ENCODE results near the gene KDM3A.

KDM3A gene, protein sequence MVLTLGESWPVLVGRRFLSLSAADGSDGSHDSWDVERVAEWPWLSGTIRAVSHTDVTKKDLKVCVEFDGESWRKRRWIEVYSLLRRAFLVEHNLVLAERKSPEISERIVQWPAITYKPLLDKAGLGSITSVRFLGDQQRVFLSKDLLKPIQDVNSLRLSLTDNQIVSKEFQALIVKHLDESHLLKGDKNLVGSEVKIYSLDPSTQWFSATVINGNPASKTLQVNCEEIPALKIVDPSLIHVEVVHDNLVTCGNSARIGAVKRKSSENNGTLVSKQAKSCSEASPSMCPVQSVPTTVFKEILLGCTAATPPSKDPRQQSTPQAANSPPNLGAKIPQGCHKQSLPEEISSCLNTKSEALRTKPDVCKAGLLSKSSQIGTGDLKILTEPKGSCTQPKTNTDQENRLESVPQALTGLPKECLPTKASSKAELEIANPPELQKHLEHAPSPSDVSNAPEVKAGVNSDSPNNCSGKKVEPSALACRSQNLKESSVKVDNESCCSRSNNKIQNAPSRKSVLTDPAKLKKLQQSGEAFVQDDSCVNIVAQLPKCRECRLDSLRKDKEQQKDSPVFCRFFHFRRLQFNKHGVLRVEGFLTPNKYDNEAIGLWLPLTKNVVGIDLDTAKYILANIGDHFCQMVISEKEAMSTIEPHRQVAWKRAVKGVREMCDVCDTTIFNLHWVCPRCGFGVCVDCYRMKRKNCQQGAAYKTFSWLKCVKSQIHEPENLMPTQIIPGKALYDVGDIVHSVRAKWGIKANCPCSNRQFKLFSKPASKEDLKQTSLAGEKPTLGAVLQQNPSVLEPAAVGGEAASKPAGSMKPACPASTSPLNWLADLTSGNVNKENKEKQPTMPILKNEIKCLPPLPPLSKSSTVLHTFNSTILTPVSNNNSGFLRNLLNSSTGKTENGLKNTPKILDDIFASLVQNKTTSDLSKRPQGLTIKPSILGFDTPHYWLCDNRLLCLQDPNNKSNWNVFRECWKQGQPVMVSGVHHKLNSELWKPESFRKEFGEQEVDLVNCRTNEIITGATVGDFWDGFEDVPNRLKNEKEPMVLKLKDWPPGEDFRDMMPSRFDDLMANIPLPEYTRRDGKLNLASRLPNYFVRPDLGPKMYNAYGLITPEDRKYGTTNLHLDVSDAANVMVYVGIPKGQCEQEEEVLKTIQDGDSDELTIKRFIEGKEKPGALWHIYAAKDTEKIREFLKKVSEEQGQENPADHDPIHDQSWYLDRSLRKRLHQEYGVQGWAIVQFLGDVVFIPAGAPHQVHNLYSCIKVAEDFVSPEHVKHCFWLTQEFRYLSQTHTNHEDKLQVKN (N-terminal part only)

GRCh38 chr2:86440631-86441391 is at the start of gene KDM3A:
Gene KDM3A, plus strand, starts transcription at chr2:86441371. Its CDS starts 677 bp downstream, at chr2:86442048.
- DNase-seq: peak; percentile 100

- DNase-seq: no peak
Measured at GRCh38 chr2:86392873-86393518, 48.2 kb upstream of the KDM3A start.

DNA sequence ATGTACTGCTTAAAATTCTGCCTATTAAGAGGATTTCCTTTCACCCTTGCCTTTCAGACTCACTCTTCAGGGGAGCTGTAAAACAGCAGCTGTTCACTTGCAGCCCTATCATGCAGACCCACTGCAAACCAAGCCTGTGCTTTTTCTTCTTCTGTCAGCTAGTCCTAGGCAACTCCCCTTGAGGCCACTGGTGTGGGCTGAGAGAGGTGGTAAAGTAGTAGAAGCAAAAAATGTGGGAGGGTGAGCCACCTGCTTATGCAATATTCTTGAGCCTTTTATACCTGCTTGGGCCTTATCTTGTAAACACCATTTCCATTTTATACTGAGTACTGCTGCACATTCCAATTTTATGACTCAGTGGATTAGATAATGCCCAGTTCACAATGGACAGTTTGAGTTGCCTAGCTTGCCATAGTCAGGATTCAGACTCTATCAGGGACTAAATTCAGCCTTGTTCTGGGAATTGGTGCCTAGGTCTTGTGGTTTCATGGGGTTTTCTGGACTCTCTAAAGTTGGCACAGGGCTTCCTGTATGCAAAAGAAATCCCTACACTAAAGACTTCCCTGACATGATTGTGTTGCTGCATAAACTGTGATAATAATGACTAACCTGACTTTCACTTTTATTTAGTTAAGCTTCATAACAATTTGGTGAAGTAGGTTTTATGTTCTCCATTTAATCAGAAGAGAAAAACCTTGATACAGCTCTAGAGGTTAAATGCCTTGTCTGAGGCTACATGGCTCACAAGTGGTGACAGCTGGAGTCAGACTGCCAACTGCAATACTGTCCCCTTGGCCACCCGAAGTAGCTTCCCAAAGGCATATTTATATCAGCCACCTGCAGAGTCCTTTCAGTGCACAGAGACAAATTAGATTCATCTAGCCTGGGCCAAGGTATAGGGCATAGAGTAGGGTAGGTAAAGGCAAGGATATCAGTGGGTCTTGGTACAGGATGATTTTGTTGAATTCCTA is 47.4 kb upstream of the KDM3A start:
- peak; percentile 57 for DNase-seq

DNA sequence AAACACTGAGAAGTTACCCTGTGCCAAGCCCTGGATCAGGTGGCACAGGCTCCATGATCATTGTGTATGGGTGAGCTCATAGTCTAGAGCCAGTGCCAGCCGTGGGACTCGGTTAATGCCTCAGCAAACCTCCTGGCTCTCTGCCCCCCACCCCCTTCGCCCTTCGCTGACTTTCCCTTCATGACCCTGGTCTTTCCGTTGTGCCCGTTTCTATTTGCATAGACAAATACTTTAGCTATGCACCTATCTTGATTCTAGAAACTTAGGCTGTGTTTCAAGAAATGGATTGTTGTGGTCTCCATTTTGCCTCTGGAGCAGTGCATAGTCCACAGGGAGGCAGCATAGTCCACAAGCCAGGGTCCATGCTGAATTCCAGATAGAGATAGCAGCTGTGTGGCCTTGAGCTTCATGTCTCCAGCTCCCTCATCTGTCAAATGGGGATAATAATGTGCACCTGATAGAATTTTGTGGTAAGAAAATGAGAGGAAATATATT is 44.8 kb upstream of the KDM3A start:
- DNase-seq: peak; percentile 61

DNA sequence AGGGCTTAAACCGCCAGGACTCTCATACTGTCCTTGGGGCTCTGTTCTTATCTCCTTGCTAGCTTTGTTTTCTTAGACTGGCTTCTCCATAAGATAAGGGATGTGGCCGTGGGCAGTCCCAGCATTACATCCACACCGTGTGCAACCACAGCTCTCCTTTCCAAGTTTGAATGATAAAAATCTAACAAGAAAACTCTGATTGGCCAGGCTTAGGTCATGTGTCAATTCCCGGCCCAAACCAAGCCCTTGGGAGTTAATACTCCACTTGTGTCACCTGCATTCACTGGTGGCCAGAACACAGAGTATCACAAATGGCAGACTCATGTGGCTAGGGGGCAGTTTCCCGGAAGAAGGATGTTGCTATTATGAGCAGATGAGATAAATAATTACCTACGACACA is 43.2 kb upstream of the KDM3A start:
- no peak for DNase-seq

- no peak for DNase-seq
Measured at GRCh38 chr2:86398500-86399474, 42.4 kb upstream of the KDM3A start.

DNA sequence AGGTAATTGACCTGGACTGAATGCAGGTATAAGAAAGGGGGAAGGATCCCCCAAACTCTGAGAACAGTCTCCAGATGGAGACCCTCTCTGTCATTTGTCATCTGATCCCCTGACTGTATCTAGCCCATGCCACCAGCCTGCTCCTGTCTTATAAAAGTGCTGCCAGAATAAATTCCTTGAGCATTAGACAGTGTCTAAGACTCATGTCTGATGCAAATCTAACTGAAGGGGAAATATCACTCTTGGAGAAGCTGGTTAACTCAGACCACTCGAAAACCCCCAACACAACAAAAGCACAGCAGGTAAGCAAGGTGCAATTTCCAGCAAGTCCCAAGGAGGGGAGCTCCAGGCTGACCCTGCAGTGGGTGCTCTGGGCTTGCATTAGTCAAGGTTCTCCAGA is 40.9 kb upstream of the KDM3A start:
- no peak for DNase-seq

DNA sequence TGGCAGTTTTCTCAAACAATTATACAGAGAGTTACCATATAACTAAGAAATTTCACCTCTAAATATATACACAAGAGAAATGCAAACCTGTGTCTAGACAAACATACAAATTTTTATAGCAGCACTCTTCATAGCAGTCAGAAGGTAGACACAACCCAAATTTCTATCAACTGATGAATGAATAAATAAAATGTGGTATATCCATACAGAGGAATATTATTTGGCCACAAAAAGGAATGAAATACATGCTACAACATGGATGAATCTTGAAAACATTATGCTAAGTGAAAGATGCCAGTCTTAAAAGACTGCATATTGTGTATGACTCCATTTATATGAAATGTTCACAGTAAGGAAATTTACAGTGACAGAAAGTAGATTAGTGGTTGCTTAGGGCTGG is 30.6 kb upstream of the KDM3A start:
- DNase-seq: no peak

GRCh38 chr2:86411396-86411795 is 29.8 kb upstream of the KDM3A start:
- no peak for DNase-seq

- DNase-seq: no peak
Measured at GRCh38 chr2:86412007-86412406, 29.2 kb upstream of the KDM3A start.

DNA sequence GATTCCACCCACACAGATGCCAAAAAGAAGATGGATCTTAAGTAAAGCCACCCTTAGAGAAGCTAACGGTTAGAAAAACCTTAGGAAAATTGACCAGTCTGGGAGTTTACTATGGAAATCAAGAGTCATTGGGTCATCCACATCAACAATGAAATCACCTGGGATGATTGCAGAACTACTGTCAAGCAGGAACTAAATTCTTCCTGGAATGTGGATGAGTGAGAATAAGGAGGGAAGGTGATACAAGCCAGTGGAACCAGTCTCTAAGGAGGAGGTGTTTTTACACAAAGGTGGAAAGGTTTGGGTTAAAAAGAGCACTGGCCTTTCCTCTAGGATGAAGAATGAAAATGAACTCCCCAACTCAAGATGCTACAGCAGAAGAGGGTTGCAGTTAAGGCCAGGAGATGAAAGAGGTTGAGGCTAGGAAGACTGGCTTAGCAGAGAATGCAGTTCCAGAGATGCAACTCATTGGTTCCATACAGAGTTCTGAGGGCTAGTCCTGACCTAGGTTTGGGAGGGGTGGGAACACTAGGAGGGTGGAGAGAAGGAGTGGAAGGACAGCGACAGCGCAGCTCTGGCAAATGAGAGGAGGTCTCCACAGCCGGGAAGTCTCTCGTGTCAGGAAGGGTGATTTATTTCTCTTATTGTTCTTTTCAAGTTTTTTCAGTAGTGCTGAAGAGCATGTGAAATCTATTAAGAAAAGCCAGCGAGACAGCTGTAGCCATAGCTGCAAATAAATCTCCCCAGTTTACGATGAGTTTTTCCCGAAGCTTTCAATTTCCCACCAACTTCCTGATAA is 27.7 kb upstream of the KDM3A start:
- DNase-seq: no peak

- no peak for DNase-seq
Measured at GRCh38 chr2:86414996-86415395, 26.2 kb upstream of the KDM3A start.

- DNase-seq: no peak
Measured at GRCh38 chr2:86416146-86416545, 25.0 kb upstream of the KDM3A start.

DNA sequence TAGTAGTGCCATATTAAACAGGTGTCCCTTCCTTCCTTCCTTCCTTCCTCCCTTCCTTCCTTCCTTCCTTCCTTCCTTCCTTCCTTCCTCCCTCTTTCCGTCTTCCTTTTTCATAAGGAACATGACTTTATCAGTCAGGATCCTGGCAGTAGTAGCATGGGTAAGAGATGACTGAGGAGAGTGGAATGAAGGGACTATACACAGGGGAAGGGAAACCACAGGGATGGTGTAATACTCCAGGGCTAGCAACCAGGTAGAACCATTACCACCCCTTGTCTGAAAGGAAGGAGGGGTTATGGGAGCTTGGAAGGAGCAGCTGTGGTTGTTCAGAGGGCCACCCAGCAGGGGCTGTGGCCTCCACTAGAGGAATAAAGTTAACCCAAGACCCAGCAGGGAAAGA is 23.2 kb upstream of the KDM3A start:
- no peak for DNase-seq

DNA sequence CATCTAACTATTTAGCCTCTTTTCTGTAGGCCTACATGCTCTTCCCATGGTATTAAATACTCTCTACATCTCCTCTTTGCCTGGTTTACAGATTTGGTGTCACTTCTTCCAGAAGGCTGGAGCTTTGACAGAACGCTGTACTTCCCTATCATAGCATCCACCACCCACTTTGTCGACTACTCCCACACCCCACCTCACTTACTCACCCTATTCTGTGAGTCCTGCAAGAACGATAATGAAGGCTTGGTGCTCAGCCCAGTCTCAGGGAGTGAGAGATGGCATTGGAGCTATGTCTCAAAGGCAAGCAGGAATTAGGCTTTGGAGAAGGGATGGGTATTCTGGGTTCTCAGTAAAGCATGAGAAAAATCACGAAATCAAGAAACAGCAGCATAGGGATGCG is 20.3 kb upstream of the KDM3A start:
- no peak for DNase-seq

GRCh38 chr2:86426271-86426670 is 14.9 kb upstream of the KDM3A start:
- DNase-seq: no peak

DNA sequence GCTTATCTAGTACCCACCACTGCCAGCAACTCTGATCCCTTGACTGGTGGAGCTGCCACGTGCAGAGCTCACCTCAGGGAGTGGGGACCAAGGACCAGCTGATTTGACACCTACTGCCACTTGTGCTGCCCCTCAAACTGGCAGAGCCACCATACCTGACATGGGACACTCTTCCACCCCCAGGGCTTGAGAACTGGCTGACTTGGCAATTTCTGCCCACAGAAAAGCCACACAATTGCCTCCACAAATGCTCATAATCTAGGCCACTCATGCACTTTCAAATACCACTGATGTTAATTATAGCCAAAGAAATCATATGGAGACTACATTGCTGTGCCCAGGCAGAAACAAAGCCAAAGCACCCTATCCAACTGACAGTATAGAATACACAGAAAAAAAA is 11.8 kb upstream of the KDM3A start:
- DNase-seq: no peak

GRCh38 chr2:86430368-86430767 is 10.8 kb upstream of the KDM3A start:
- DNase-seq: no peak

All from DMS53 (cell line).